Loucy (cell line): ENCODE data around the gene SLC6A12.

ENCODE experiments used
- H2AFZ ChIP-seq: fragments of 200-600 bp; sonication (generic); 2 replicates; pipeline ENCODE4 v1.6.0; 2016; ENCODE audit warnings: antibody characterized with exemption, mild to moderate bottlenecking, low read length, moderate library complexity
- H3F3A ChIP-seq: fragments of 200-600 bp; 2 replicates; pipeline ENCODE4 v1.6.0; 2016; ENCODE audit warnings: antibody characterized with exemption, low read depth, mild to moderate bottlenecking
- H3K27me3 ChIP-seq: fragments of 200-600 bp; sonication (generic); 2 replicates; pipeline ENCODE4 v1.6.1; 2014; ENCODE audit warnings: low read length, mild to moderate bottlenecking; ENCODE audit not compliant: insufficient read depth, poor library complexity, severe bottlenecking
- H3K36me3 ChIP-seq: fragments of 200-600 bp; sonication (generic); 2 replicates; pipeline ENCODE4 v1.6.1; 2016; ENCODE audit warnings: low read length; ENCODE audit not compliant: insufficient read depth
- H3K4me1 ChIP-seq: fragments of 200-600 bp; sonication (generic); 2 replicates; pipeline ENCODE4 v1.5.1; 2014; ENCODE audit warnings: low read length, mild to moderate bottlenecking; ENCODE audit not compliant: insufficient read depth, poor library complexity, severe bottlenecking
- H3K4me2 ChIP-seq: fragments of 200-600 bp; sonication (generic); 2 replicates; pipeline ENCODE4 v1.6.0; 2014; ENCODE audit warnings: antibody characterized with exemption, low read length, low read depth, mild to moderate bottlenecking; ENCODE audit not compliant: poor library complexity, severe bottlenecking
- H3K4me3 ChIP-seq: fragments of 200-600 bp; sonication (generic); 2 replicates; pipeline ENCODE4 v1.5.1; 2014; ENCODE audit warnings: low read length, mild to moderate bottlenecking, mixed read lengths; ENCODE audit not compliant: poor library complexity, severe bottlenecking
- H3K79me2 ChIP-seq: fragments of 200-600 bp; sonication (generic); 2 replicates; pipeline ENCODE4 v1.6.1; 2014; ENCODE audit warnings: low read length; ENCODE audit not compliant: insufficient read depth
- H3K9ac ChIP-seq: fragments of 200-600 bp; sonication (generic); 2 replicates; pipeline ENCODE4 v1.6.0; 2014; ENCODE audit warnings: mild to moderate bottlenecking, low read depth, low read length, moderate library complexity; ENCODE audit not compliant: poor library complexity, severe bottlenecking
- H3K9me2 ChIP-seq: fragments of 200-600 bp; sonication (generic); replicated peaks from 2 replicates; pipeline ENCODE4 v1.6.1; 2016; ENCODE audit warnings: low read depth, low read length, mixed read lengths
- H3K9me3 ChIP-seq: fragments of 200-600 bp; sonication (generic); 2 replicates; pipeline ENCODE4 v1.6.1; 2014; ENCODE audit warnings: mild to moderate bottlenecking, antibody characterized with exemption, low read length, low read depth; ENCODE audit not compliant: insufficient read depth
- H4K20me1 ChIP-seq: fragments of 200-600 bp; sonication (generic); 2 replicates; pipeline ENCODE4 v1.6.0; 2014; ENCODE audit warnings: antibody characterized with exemption, low read length, mild to moderate bottlenecking; ENCODE audit not compliant: insufficient read depth, poor library complexity, severe bottlenecking
- EZH2phosphoT487 ChIP-seq: fragments of 200-600 bp; IDR thresholded peaks from 2 replicates; pipeline ENCODE4 v1.6.1; 2018; ENCODE audit warnings: antibody characterized with exemption, mild to moderate bottlenecking, moderate library complexity, borderline replicate concordance
- TF ChIP-seq, protein P1 (sequence below): fragments of 200-600 bp; sonication (generic); conservative IDR thresholded peaks from 2 replicates; pipeline ENCODE4 v1.5.1; 2014; ENCODE audit warnings: mild to moderate bottlenecking, antibody characterized with exemption, low read length

The SLC6A12 gene

DNA sequence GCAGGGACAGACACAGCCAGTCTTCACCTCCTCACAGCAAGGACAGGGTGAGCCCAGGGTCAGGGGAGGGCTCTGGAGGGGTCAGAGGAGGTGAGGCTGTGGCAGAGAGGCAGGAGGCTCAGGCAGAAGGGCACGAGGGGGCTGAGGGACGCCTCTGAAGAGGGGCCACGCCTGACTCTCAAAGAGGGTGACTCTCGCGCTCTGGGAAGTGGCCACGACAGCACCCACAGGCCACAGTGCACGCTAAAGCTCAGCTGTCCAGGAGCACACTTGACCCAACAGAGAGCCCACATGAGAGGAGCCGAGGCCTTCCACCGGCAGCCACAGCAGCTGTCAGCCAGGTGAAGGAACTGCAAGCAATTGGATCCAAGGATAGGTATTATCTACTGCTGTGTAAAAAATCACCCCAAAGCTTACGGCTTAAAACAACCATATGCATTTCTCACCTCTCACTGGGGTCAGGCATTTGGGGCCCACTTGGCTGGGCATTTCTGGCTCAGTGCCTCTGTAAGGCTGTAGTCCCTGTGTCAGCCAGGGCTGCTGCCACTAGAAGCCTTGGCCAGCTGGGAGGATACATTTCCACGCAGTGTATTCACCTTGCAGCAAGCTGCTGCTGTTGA, 27.8 kb downstream of the SLC6A12 start:
- Histone ChIP-seq H3K79me2 (no peaks in the 10 kb centered on the region), H3F3A (no peaks in the 10 kb centered on the region), H3K36me3 (no peaks in the 10 kb centered on the region), H4K20me1 (no peaks in the 10 kb centered on the region), H3K9me3 (no peaks in the 10 kb centered on the region), H2AFZ (no peak overlapping the region), H3K9ac (no peak overlapping the region), H3K4me1 (peaks cover 37% of the 10 kb centered on the region), H3K4me2 (no peak overlapping the region), H3K4me3 (no peak overlapping the region), H3K9me2 (no peaks in the 10 kb centered on the region), H3K27me3 (no peaks in the 10 kb centered on the region)
- no peak for TF ChIP-seq EZH2phosphoT487

DNA sequence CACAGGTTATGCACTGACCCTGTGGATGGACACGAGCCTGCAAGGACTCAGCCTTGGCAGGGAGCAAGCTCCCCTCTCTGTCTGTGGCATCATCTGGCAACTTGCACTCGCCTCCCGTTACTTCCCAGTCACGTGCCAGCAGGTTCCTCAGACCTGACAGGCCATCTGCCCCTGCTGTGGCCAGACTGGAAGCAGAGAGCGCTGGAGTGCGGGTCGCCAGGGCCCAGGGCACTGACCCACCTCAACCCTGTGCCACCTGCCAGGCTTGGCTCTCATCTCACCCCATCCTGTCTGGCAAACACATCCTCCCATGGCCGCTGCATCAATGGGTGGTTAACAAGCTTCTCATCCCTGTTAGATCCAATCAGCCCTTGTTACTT, 28.4 kb downstream of the SLC6A12 start:
- Histone ChIP-seq H2AFZ (no peak overlapping the region), H3K4me2 (no peak overlapping the region), H3K9me2 (no peaks in the 10 kb centered on the region), H3F3A (no peaks in the 10 kb centered on the region), H3K27me3 (no peaks in the 10 kb centered on the region), H3K9me3 (no peaks in the 10 kb centered on the region), H4K20me1 (no peaks in the 10 kb centered on the region), H3K9ac (peak overlapping the region; percentile 3), H3K79me2 (no peaks in the 10 kb centered on the region), H3K4me3 (no peak overlapping the region), H3K36me3 (no peaks in the 10 kb centered on the region), H3K4me1 (peaks cover 43% of the 10 kb centered on the region)
- TF ChIP-seq, protein P1, sequence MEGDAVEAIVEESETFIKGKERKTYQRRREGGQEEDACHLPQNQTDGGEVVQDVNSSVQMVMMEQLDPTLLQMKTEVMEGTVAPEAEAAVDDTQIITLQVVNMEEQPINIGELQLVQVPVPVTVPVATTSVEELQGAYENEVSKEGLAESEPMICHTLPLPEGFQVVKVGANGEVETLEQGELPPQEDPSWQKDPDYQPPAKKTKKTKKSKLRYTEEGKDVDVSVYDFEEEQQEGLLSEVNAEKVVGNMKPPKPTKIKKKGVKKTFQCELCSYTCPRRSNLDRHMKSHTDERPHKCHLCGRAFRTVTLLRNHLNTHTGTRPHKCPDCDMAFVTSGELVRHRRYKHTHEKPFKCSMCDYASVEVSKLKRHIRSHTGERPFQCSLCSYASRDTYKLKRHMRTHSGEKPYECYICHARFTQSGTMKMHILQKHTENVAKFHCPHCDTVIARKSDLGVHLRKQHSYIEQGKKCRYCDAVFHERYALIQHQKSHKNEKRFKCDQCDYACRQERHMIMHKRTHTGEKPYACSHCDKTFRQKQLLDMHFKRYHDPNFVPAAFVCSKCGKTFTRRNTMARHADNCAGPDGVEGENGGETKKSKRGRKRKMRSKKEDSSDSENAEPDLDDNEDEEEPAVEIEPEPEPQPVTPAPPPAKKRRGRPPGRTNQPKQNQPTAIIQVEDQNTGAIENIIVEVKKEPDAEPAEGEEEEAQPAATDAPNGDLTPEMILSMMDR: no peak
- no peak for TF ChIP-seq EZH2phosphoT487

DNA sequence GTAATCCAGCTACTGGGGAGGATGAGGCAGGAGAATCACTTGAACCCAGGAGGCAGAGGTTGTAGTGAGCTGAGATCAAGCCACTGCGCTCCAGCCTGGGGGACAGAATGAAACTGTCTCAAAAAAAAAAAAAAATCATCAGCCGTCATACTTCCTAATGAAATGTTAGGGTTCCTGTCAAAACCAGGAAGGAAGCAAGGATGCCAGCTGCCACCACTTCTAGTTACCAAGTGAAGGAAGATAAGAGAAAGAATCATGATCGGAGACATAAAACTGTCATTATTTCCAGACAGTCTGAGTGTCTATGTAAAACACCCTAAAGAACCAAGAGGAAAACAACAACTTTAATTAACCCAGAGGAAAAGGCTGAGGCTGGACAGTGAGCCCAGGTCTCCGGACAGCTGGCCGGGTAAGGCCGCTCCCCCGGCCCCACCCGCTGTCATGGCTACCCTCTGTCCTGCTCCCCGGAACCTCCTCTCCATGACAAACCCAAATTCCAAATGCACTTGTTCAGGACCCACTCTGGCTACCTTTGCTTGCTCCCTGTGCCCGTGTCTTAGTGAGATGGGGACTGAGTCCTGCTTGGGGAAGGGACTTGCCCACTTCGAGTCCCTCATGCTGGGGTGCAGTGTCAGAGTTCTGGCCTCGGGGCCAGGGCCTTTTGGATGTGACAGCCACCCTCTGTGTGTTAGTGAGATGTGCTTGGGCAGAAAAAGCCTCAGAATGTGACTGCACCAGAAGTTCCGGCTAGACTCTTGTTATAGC, 29.0 kb downstream of the SLC6A12 start:
- TF ChIP-seq EZH2phosphoT487: no peak
- TF ChIP-seq, protein P1: no peak
- Histone ChIP-seq H3K4me1 (peaks cover 48% of the 10 kb centered on the region), H3K4me3 (no peak overlapping the region), H3F3A (no peaks in the 10 kb centered on the region), H3K27me3 (no peaks in the 10 kb centered on the region), H3K79me2 (no peaks in the 10 kb centered on the region), H2AFZ (no peak overlapping the region), H3K9me3 (no peaks in the 10 kb centered on the region), H3K36me3 (no peaks in the 10 kb centered on the region), H3K4me2 (no peak overlapping the region), H4K20me1 (no peaks in the 10 kb centered on the region), H3K9me2 (no peaks in the 10 kb centered on the region), H3K9ac (peak overlapping the region; percentile 3)
